HG02642 (cell line): Measurements from ENCODE around the gene BEX1.

Experiments used
- ATAC-seq: cut with Tn5 transposase; IDR thresholded peaks from one replicate; pipeline ENCODE4 v1.9.1; 2021; ENCODE audit warnings: mild to moderate bottlenecking; ENCODE audit not compliant: unreplicated experiment, poor library complexity

Gene BEX1

DNA sequence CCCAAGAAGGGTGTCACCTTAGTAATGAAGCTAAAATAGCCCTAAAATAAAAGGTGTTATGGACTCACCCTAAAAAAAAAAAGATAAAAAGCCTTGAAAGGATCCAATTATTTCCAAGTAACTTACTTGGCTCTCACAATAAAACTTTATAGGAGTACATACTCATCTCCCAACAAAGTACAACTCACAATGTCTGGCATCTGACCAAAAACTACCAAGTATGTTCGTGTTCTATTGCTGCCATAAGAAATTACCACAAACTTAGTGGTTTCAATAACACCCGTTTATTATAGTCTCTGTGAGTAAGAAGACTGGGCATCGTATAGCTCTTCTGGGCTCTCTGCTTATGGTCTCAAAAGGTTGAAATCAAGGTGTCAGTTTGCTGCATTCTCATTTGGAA lies 51.0 kb downstream of the BEX1 start:
- ATAC-seq = no peak
